HG03520 (cell line): ENCODE results near the gene CRYGN.

ENCODE experiments used
- ATAC-seq: cut with Tn5 transposase; IDR thresholded peaks from one replicate; pipeline ENCODE4 v1.9.1; 2021; ENCODE audit warnings: mild to moderate bottlenecking, moderate library complexity; ENCODE audit not compliant: unreplicated experiment

Gene CRYGN

GRCh38 chr7:151427705-151428377 is 12.1 kb downstream of the CRYGN start:
- ATAC-seq = no peak

GRCh38 chr7:151426904-151427704 is 12.8 kb downstream of the CRYGN start:
- ATAC-seq = no peak

- ATAC-seq = no peak
These were observed 13.5 kb downstream of the CRYGN start for GRCh38 chr7:151426441-151426903.

- no peak for ATAC-seq
These were observed 14.1 kb downstream of the CRYGN start for GRCh38 chr7:151425670-151426440.

DNA sequence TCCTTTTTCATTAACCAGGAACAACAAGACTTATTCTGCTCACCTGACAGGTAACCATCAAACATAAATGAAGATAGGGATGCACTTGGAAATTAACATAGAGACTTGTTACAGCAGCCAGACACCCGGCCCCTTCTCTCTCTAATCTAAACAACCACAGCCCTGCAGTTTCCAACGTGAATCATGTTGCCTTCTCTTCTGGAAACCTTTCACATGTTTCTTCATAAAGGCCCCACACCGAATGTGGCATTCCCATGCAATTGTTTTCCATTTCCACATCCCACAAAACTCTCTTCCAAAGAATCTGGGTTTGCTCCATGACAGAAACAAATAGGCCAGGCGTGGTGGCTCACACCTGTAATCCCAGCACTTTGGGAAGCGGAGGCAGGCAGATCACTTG is 15.1 kb downstream of the CRYGN start:
- no peak for ATAC-seq

- ATAC-seq = no peak
These were observed 16.0 kb downstream of the CRYGN start for GRCh38 chr7:151423936-151424335.

DNA sequence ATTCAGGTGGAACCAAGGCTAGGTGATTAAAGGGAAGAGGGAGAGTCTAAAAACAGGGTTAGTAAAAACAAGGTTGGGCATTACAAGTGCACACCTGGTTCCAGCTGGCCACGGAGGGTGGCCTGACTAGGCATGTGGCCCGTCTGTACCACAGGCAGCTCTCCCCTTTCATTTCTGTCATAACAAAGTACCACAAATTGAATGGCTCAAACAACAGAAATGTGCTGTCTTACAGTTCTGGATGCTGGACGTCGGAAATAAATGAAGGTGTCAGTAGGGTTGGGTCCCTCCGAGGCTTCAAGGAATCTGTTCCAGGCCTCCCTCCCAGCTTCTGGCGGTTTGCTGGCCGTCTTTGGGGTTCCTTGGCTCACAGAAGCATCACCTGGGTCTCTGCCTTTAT is 16.7 kb downstream of the CRYGN start:
- no peak for ATAC-seq

DNA sequence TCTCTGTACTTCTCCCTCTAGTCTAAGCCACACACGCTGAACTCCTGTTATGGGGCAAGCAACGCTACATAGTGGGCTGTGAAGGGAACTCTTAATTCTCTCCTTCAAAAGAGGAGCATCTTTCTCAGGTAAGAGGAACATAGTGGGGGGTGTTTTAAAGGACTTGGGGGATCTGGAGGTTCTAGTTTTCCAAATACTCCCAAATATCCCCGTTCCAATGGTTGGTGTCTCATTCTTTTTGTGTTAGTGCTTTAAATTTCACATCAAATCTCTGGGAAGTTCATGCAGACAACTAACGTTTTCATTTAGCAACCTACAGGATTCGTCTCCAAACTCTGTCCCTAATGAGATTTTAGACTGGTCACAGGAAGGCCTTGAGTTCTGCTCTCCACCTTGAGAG is 17.7 kb downstream of the CRYGN start:
- no peak for ATAC-seq

DNA sequence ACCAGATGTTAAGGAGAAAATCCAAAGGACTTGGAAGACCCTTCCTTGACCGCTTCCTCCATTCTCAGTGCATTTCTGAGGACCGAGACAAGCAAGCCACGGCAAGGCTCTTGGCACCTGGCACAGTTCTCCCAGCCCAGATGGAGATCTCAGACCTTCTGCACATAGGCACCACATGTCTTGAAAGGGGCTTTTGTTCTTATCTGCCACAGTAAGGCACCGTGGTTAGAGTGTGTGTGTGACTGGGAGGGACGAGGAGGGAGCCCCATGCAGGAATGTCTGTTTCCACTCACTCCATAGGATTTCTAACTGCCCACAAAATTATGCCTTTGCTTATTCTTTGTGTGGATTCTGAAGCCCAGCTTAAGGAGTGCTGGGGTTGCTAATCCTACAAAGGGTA is 19.8 kb downstream of the CRYGN start:
- ATAC-seq = no peak

GRCh38 chr7:151416941-151417315 is 23.0 kb downstream of the CRYGN start:
- no peak for ATAC-seq

DNA sequence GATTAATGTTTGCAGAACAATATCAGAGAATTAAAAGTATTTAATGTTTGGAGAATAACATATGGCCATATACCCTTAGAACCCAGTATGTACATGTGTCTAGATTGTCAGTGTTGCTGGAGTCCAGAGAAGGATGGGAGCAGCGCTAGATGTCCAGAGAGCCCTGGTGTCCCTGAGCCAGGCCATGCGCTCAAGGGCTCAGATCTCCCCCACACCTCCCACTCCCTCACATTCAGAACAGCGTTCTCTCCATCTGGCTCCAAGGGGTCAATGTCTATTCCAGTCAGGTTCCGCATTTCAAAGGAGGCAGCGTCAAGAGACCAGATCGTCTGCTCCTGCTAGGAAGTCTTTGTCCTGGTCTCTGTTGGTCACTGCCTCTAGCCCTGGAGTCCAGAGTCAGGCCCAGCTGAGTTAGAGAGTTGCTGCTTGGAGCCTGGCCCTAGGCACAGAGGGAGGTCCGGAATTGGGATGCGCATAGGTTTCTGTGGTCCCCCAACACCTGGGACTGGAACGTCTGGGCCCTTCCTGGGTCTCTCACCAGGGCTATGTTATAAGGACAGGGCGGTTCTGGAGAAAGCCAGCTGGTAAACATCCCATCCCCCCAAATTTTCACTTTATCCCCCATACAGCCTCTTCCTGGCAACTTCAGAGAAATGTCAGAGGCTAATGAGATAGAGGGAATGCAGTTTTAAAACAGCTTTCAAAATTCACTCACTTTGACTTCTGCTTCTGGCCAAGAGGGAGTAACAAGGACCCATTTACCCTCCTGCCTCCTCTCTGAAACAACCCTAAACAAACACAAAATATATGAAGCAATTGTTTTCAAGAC is 23.6 kb downstream of the CRYGN start:
- ATAC-seq = no peak

DNA sequence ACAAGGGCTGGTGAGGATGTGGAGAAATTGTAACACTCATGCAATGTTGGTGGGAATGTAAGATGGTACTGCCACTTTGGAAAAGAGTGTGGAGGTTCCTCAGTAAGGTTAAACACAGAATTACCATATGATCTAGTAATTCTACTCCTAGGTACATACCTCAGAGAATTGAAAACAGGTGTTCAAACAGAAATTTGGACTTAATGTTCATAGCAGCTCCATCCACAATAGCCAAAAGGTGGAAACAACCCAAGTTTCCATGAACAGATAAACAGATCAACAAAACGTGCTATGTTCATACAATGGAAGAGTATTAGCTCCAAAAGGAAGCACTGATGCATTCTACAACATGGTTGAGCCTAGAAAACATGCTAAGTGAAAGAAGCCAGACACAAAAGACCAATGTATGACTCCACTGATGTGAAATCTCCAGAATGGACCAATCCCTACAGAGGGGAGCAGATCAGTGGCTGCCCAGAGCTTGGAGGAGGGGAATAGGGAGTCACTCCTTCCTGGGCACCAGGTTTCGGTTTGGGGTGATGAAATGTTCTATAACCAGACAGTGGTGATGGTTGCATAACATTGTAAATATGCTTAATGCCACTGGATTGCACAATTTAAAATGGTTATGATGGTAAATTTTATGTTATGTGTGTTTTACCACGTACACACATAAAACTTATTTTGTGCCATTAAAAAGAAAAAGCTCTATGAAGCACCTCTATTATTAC is 24.4 kb downstream of the CRYGN start:
- ATAC-seq = no peak

DNA sequence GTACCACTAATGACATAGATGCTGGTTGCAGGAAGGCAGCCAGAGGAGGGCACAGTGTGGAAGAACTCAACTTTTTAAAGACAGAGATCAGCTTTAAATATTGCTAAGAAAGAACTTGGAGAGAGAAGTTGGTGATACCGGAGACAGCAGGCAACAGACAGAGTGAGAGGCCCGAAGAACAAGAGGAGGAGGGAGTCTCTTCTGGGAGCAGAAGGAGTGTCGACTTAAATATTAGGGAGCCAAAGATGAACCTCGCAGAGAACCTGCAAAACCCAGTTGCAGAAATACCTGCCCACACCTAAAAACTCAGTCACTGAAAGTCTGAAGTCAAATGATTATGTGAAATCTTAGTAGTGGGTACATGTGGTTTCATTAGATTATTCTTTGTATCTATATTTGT is 26.7 kb downstream of the CRYGN start:
- no peak for ATAC-seq

GRCh38 chr7:151412318-151412717 is 27.6 kb downstream of the CRYGN start:
- ATAC-seq = no peak

- no peak for ATAC-seq
These were observed 28.4 kb downstream of the CRYGN start for GRCh38 chr7:151411551-151411950.

- no peak for ATAC-seq
These were observed 29.2 kb downstream of the CRYGN start for GRCh38 chr7:151410405-151411390.

DNA sequence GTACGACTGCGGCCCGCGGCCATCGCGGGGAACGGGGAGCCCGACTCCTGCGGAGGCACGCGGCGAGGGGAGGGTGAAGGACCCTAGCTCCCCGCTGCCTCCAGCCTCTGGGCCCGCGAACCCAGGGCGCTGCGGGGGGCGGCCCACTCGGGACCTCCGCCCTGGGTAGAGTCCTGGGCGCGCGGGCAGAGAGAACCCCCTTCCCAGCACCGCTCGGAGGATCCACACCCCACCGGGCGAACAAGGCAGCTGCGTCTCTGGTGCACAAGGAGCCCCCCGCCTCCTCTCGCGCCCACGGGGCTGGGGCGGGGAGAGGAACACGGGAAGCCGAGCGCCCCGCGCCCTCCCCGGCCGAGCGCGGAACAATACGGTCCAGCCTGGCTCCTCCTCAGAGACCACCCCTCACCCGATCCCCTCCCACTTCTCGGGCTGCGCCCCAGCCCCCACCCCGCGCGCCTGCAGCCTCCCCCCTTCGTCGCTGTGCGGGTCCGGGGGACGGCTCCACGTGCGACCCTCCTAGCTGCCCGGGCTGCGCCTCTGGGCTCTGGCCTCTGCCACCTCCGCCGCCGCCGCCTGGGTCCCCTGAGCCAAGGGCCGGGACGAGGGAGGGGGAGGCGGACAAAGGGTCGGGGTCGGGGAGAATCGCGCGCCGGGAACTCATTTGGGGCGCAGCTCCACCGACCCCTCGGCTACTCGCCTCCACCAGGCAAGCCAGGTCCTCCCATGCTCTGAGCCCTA is 30.1 kb downstream of the CRYGN start, which contains the start of gene WDR86:
Gene WDR86, minus strand, starts transcription at position 372 of the 738 bp plus-strand sequence. CDS start 449 bp downstream, outside the sequence.
- no peak for ATAC-seq
